HG03432 (cell line): ENCODE measurements around the gene SYCP2L.
A peak's percentile ranks its signal among the peaks of the same experiment; 100 is the strongest.
"Not testable (repeated sequence)": the region's sequence is repeated elsewhere in the genome, so short reads cannot be mapped to it uniquely, and the experiment has no call there.

ENCODE experiments used
- ATAC-seq: cut with Tn5 transposase; IDR thresholded peaks from one replicate; pipeline ENCODE4 v1.9.1; 2021; ENCODE audit warnings: mild to moderate bottlenecking, moderate library complexity; ENCODE audit not compliant: unreplicated experiment

SYCP2L gene

GRCh38 chr6:10951675-10952282 is 64.9 kb downstream of the SYCP2L start:
- peak; percentile 49 for ATAC-seq

DNA sequence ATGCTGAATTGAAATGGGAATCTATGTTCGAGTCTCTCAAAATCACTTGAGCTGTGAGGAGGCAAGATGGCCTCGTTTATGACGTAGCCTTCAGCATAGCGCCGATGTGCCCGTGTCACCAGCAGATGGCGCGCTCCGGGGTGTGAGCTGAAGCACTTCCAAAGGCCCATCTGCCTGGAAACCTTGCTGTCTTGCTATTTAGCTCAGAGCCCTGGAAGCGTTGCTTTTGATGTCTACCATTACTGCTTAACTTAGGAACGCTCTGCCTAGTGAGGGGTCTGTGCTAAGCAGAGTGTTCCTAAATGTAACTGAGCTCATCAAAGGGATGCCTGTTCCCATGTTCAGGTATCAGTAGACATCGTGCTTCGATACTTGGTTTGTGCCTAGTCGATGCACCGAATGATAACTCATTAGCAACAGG is 67.7 kb downstream of the SYCP2L start:
- peak; percentile 90 for ATAC-seq

GRCh38 chr6:10956776-10957175 is 69.9 kb downstream of the SYCP2L start:
- ATAC-seq = no peak

- no peak for ATAC-seq
Observed at GRCh38 chr6:10957414-10957886, 70.6 kb downstream of the SYCP2L start.

DNA sequence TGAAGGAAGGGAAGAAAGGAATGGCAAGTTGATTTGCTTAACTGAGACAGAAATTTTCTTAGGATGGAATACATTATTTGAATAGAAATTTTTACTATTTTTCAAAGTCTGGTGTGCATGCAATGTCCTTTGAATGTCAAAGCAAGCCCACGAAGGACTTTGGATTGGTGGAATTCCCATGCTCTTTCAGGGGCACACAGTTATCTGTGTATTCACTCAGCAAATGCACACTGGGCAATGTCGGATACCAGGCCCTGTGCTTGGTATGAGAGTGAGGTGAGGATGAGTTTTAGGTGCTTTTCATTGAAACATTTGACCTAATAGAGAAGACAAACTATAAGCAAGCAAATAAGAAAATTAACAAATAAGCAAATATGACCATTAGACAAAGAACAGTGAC is 73.3 kb downstream of the SYCP2L start:
- ATAC-seq = no peak

- no peak for ATAC-seq
Observed at GRCh38 chr6:10961837-10962236, 75.0 kb downstream of the SYCP2L start.

- ATAC-seq = peak; percentile 64
Observed at GRCh38 chr6:10962673-10963072, 75.8 kb downstream of the SYCP2L start.

DNA sequence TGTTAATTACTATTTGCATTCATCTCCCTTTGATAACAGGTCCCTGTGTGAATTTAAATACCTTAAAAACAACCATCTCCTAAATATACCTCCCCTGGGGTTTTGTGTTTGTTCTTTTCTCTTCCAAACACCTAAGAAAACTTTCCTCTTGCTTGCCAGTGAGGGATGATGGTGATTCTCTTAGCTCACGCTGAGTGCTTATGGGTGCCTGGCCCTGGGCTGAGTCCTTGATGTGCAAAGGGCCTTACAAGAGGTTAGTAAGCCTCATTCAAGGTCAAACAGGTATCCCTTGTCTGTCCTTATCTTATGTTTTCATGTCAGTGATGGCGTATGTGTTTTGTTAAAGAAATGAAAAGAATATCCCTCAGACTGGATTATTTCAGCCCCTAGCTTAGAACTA is 76.3 kb downstream of the SYCP2L start:
- no peak for ATAC-seq

DNA sequence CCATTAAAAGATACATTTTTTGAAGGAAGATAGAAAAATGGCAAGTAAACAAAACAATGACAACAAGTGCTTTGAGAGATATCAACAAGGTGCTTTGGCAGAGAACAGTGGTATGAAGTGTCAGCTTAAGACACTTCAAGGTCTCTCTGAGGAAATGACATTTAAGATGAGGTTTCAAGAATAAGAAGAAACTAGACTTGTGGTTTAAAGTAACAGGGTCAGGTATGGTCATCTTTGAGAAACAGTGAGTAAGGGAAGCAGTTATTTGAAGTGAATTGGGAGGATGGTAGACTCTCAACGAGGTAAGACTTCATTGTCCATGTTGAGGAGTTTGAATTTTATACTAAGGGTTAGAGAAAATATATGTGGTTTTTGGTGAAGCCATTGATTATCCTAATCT is 77.8 kb downstream of the SYCP2L start:
- peak; percentile 95 for ATAC-seq

GRCh38 chr6:10968776-10969175 is 81.9 kb downstream of the SYCP2L start:
- ATAC-seq = no peak

- ATAC-seq = no peak
Observed at GRCh38 chr6:10970731-10971130, 83.9 kb downstream of the SYCP2L start.

DNA sequence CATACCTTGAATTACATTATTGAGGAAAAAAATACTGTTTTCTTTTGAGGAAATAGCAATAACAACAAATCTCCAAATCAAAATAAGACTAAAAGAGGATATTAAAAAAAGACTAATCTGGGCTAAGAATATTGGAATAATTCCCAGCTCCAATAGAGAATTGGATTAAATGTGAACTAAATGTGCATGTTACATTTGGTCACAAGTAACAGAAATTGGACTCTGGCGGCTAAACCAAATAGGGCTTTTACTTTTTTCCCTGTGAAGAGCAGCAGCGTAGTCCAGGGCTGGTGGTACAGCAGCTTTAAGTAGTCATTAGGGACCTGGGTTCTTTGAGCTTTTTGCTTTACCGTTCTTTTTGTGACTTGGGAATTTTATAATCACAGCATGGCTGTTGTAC is 85.3 kb downstream of the SYCP2L start:
- ATAC-seq = no peak

DNA sequence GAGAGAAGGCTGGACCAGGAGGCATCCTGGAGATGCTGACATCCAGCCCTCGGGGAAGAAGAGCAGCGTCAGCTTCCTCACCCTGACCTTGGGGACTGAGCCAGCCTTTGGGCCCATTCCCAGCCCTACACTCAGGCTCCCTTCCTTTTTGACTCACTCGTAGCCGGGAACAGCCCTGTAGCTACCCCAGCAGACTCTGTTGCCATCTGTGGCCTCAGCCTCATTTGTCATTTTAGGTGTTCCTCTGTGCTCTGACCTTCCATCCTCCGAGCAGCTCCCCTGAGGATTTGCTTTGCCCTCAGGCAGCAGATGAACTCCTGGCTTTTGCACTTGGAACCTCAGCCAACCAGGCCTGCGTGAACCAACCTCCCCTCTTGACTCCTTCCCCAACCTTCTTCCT is 89.7 kb downstream of the SYCP2L start:
- no peak for ATAC-seq

DNA sequence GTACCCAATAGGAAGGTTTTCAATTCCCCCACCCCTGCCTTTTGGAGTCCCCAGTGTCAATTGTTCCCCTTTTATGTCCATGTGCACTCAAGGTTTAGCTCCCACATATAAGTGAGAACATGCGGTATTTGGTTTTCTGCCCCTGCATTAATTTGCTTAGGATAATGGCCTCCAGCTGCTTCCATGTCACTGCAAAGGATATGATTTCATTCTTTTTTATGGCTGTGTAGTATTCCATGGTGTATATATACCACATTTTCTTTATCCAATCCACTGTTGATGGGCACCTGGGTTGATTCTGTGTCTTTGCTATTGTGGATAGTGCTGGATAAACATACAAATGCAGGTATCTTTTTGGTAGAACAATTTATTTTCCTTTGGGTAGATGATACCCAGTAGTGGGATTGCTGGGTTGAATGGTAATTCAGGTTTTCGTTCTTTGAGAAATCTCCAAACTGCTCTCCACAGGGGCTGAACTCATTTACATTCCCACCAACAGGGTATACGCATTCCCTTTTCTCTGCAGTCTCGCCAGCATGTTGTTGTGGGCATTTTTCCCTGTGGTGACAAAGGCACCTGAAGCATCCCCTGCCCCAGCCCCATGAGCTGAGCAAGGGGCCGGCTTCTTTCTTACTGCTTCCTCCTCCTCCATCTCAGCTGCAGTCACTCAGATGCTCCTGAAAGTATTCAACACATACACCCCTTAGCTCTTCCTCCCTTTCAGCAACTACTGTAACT is 90.5 kb downstream of the SYCP2L start:
- no peak for ATAC-seq

DNA sequence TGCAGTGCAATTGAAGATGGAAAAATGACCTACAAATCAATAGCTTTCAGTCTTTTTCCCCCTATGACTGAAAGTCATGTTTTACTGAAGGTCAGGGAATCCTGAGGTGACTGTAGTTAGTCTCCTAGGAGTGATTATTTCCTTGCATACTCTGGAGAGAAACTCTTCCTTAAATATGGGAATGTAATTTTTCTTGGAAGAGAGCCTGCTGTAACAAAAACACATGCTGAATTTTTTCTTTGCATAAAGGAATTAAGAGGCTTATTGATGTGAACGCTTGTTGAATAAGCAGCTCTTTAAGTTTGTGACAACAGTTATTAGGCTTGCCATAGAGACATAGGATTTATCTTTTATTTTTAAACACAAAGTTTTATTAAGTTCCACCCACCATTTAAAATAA is 92.8 kb downstream of the SYCP2L start:
- no peak for ATAC-seq

GRCh38 chr6:10981409-10981808 is 94.6 kb downstream of the SYCP2L start:
- no peak for ATAC-seq

DNA sequence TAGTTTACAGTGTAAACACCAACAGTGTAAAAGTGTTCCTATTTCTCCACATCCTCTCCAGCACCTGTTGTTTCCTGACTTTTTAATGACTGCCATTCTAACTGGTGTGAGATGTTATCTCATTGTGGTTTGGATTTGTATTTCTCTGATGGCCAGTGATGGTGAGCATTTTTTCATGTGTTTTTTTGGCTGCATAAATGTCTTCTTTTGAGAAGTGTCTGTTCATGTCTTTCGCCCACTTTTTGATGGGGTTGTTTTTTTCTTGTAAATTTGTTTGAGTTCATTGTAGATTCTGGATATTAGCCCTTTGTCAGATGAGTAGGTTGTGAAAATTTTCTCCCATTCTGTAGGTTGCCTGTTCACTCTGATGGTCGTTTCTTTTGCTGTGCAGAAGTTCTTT is 98.1 kb downstream of the SYCP2L start:
- ATAC-seq = not testable (repeated sequence)

GRCh38 chr6:10989587-10989986 is 102.7 kb downstream of the SYCP2L start:
- ATAC-seq = no peak

DNA sequence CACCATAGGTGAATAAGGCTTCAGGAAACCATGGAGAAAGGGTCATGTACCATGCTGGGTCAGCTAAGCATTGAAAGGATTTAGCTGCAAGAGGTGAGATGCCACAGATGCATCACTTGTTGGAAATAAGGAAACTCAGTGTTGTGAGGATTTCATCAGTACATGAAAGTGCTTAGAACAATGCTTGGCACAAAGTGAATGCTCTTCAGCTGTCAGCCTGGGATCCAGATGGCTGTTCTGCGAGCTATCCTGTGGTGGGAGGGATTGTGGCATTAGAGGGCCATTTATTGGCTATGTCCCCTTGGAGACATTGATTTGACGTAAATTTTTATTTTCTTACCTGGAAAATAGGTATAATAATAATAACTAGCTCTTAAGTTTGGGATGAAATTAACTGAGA is 104.3 kb downstream of the SYCP2L start:
- ATAC-seq = no peak

GRCh38 chr6:10993896-10994295 is 107.0 kb downstream of the SYCP2L start:
- ATAC-seq = no peak

DNA sequence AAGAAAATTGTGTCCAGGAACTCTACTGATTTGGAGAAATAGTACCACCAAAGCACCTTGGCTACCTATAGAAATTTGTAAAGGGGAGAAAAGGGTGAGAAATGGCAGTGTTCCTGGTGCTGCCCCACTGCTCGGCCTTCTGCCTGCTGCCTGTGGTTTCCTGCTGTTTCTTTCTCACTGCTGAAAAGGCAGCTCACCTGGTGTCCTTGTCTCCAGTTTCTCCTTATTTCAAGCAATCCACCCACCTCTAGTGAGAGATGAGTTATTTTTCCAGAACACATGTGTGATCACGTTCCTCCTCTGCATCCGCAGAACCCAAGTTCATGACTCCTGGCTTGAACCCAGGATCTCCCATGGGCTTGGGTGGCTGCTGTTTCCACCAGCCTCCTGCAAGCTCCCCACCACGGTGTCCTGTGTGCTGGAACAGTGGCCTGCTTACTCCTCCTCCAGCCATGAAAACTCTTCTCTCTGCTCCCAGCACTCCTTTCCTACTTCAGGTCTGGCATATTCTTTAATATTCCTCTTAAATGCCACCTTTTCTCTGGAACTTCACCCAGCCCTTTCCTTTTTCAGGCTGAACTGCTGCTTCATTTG is 108.4 kb downstream of the SYCP2L start:
- ATAC-seq = no peak

DNA sequence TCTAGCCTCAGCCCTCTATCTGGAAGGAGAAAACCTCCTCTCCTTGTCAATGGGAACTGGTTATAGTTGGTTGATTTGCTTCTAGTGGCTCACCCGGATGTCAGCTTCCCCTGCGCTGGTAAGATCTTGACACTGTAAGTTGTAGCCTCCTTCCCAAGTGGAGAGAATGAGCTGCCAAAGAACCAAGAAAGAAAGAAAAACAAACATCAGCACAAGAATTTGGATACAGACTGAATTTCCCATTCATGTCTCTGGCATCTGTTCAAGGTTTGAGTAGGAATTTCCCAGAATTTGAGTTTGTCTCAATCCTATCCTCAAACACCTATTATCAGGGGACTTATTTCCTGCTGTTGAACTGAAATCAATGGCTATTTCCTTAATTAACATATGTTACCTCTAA is 113.1 kb downstream of the SYCP2L start:
- no peak for ATAC-seq
